DMS114 treated with DMSO at 0.1 percent for 48 hours (cell line): ENCODE results near the gene FRMPD2.

Experiments used
- DNase-seq: peaks from one replicate; lab custom pipeline; 2025; ENCODE audit not compliant: unreplicated experiment; lab: John Stamatoyannopoulos, UW

The FRMPD2 gene, protein sequence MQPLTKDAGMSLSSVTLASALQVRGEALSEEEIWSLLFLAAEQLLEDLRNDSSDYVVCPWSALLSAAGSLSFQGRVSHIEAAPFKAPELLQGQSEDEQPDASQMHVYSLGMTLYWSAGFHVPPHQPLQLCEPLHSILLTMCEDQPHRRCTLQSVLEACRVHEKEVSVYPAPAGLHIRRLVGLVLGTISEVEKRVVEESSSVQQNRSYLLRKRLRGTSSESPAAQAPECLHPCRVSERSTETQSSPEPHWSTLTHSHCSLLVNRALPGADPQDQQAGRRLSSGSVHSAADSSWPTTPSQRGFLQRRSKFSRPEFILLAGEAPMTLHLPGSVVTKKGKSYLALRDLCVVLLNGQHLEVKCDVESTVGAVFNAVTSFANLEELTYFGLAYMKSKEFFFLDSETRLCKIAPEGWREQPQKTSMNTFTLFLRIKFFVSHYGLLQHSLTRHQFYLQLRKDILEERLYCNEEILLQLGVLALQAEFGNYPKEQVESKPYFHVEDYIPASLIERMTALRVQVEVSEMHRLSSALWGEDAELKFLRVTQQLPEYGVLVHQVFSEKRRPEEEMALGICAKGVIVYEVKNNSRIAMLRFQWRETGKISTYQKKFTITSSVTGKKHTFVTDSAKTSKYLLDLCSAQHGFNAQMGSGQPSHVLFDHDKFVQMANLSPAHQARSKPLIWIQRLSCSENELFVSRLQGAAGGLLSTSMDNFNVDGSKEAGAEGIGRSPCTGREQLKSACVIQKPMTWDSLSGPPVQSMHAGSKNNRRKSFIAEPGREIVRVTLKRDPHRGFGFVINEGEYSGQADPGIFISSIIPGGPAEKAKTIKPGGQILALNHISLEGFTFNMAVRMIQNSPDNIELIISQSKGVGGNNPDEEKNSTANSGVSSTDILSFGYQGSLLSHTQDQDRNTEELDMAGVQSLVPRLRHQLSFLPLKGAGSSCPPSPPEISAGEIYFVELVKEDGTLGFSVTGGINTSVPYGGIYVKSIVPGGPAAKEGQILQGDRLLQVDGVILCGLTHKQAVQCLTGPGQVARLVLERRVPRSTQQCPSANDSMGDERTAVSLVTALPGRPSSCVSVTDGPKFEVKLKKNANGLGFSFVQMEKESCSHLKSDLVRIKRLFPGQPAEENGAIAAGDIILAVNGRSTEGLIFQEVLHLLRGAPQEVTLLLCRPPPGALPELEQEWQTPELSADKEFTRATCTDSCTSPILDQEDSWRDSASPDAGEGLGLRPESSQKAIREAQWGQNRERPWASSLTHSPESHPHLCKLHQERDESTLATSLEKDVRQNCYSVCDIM (N-terminal part only)

DNA sequence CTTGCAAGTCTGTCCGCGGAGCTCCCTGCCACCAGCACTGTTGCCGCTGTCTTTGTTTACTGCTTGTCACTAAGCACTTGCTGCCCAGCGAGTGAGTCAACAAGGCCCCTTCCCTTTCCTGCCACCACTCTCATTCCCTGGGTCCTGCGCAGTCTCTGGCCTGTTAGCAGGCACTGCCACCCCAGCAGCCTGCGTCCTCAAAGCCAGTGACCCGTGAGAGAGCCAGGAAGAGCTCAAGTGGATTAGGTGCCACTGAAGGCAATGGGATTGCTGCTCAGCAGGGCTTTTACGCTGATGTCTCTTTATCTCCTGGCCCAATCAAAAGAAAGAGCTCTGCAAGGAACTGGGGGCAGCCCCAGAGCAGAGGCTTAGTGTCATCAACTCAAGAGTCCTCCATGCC is at the start of gene FRMPD2:
Gene FRMPD2, minus strand, starts transcription at position 61 of the 400 bp plus-strand sequence. CDS start 129 bp downstream, outside the sequence.
- no peak for DNase-seq

DNA sequence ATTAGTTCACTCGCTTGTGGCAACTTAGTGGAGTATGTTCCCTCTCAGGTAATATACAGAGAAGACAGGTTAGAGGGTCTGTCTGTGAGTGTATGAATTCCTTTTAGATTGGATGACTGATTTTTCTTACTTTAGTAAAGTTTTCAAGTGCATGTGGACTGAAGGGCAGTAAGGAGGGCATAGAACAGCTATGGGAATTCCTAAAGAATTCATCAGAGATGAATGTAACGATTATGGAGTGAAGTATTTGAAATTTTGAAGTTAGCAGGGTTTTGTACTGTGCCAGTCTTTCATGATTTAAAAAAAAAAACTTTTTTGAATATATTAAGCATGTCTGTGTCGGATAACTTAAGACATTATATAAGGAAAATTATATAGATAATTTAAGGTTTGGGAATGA is 47.5 kb upstream of the FRMPD2 start:
- no peak for DNase-seq

DNA sequence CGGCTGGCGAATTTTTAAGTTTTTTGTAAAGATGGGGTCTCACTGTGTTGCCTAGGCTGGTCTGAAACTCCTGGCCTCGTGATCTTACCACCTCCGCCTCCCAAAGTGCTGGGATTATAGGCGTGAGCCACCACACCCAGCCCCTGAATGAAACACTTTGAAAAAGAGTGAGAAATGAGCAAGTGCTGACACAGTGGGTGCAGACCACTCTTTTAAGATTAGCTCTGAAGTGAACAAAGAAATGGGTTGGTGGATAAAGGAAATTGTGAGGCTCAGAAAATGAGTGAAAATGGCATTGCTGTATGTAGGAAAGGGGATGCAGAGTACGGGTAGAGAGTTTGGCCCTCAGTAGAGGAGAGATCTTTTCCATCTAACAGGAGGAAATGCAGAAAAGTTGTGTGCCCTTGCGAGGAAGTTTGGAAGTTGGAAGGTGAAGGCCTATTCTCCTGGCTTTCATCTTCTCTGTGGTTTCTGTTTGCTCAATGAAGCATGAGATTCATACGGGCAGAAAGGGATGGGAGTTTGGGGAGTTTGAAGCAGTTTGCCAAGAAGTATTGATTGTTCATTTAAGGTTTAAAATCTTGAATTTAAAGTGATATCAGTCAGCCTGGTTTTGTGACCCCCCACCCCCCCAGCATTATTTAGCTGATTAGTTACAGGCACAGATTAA is 43.0 kb upstream of the FRMPD2 start:
- no peak for DNase-seq

DNA sequence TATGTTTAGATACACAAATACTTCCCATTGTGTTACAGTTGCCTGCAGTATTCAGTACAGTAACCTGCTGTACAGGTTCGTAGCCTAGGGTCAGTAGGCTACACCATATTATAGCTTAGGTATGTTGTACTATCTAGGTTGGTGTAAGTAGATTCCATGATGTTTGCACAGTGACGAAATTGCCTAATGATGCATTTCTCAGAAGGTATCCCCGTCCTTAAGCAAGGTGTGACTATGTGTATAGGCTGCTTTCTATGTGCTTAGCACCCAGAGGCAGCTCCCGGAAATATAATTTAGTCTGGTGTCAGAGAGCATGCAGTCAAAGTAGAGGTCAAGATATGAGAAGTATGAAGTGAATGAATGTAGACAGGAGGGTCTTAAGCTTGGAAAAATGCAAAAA is 41.7 kb upstream of the FRMPD2 start:
- no peak for DNase-seq

DNA sequence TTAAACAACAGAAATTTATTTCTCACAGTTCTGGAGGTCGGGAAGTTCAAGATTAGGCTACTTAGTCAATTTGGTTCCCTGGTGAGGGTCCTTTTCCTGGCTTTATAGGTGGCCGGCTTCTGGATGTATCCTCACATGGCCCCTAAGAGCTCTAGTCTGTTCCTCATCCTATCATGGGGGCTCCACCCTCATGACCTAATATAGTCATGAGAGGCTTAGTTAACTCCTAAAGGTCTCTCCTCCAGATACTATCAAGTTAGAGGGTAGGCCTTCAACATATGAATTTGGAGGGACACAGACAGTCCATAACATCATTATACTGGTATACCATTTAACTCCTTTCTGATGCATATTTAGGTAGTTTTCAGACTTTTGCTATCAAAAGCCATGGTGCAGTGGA is 39.6 kb upstream of the FRMPD2 start:
- no peak for DNase-seq

DNA sequence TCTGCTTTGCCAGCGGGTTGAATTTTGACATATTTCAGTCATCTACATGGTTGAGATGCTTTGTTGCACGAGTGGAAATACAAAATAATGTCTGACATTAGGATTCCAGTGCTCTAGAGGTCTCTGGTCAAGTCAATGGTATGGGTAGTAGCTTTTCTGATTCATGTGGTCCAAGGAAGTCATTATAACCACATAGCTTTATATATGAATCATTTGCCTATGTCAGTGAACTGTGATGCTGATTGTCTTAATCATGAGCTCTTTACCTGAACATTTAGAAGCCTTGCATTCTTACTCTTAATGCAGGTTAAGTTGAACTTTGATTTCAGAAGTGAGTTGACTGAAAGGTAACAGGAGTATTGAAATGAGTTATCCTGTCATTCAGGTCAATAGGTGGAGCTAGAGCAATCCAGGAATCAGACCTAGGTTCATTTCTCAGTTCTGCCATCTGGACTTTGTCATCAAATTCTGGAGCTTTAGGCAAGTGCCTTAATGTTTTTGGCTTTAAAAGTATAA is 35.3 kb upstream of the FRMPD2 start:
- no peak for DNase-seq

DNA sequence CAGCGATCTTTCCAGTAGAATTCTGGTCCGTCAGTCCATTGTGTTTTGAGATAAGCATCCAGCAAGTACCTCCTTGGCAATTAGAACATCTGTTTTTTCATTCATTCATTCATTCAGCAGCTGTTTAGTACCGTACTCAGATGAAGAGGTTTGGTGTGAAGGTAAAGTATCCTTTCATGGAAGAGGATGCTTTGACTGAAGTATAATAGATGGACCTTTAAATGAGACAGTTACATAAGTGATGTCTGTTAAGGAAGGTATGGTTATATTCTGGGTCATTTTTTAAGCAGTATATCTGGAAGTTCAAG is 33.2 kb upstream of the FRMPD2 start:
- no peak for DNase-seq

DNA sequence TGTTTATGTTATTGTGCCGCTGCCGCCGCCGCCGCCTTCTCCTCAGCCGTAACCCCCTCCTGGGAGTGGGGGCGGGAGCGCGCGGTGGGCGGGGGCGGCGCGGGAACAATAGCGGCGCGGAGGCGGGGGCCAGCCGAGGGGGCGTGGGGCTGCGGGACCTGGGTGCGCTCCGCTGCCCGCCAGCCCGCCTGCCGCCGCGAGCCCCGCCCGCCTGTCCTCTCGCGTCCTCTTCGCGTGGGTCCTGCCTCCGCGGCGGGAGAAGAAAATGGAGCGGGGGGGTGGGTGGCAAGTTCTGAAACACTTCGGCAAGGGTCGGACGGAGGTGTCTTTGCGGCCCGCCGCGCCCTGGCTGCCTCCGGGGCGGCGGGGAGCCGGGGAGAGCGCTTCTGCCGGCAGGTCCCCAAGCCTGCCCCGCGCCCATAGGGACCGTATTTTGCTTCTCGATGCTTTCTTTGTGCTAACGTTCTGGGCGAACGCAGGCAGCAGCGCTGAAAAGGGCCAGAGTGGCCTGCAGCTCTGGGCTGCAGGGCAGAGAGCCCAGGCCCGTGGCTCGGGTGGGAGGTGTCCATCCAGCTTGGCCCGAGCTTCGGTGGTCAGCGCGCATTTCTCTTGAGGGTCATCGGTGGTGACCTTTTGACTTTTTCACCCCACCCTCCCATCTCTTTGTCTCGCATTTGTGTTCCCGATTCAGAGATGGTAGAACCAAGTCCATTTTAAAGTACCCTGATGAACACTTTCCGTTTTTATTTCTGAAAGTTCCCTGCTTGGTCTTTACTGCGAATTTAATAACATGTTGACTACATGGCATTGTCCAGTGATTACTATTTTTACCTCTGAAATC is 32.6 kb upstream of the FRMPD2 start:
- DNase-seq: peak; percentile 54

DNA sequence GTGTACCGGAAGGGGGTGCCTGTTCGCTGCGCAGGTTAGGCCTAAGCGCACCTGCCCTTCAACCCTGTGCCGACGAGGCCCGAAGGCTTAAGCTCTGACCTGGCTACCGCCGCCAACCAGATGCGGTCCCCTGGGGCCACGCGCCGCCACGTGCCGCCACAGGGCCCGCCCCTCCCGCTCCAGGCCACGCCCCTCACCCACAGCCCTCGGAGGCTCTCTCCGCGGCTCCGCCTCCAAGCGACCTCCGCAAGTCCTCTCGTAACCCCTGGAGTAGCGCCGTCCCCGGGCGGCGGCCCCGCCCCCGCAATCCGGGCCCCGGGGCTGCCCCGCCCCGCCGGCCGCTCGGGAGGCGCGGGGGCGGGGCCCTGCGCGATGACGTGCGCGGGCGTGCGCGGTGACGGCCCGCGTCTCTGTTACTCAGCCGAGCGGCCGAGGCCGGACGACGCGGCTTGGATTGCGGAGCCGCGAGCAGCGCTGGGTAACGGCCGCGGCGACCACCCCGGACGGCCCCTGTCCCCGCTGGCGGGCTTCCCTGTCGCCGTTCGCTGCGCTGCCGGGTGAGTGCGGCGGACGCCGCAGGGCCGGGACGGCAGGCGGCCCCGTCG is 31.9 kb upstream of the FRMPD2 start, which contains the start of gene MAPK8:
Gene MAPK8, plus strand, starts transcription at position 413 of the 605 bp plus-strand sequence. CDS start 94,984 bp downstream, outside the sequence.
- peak; percentile 80 for DNase-seq

DNA sequence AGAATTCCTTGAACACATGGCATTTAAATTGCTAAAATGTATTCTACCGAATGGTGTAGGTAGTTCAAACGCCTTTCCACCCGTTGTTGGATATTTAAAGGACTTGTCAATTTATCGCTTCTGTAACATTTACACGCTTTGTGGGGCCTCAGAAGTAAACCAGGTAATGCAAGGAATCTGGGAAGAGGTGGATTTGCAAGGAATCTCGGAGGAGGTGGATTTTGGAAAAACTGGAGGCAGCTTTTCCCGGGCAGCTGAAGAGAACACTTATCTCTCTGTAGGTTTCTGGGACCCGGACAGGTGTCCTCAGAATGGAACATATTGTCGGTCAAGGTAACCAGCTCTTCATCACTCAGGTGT is 31.4 kb upstream of the FRMPD2 start:
- DNase-seq: no peak

DNA sequence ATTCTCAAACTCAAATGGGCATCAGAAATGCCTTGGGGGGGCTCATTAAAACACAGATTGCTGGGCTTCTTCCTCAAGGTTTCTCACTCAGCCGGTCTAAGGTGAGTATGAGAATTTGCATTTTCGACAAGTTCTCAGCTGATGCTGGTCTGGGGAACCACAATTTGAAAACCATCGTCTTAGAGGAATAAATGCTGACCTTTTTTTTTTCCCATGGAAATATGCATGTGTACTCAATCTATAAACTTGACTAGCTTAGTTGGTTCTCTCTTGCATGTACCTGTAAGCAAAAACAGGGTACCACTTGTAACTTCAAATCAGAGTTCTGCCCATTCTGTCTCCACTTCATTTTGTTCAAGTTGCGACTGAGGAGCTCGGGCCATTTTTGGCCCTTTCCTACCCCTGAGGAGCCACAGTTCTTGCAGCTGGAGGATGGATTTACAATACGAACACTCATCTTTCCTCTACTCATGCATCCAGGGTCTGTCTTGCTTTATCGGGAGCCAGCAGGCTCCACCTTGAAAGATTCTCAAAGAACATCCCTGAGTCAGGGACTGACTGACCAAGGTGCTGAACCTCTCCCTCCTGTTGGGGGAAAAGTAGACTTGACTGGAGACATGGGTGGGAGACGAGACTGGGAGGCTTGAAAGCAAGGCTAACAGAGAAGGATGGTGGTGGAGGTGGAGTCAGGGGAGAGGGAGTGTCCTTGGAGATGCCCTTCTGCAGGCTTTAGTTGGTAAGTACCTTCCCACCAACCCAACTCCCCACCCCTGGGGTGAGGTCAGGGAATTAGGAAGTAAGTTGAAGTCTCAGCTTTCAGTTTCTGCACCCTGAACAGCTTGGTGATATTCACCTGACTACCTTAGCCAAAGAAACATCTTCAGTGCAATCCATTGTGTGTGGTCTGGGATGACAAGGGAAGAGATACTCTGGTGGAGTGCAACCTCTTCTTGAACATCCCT is 28.3 kb upstream of the FRMPD2 start:
- DNase-seq: no peak

DNA sequence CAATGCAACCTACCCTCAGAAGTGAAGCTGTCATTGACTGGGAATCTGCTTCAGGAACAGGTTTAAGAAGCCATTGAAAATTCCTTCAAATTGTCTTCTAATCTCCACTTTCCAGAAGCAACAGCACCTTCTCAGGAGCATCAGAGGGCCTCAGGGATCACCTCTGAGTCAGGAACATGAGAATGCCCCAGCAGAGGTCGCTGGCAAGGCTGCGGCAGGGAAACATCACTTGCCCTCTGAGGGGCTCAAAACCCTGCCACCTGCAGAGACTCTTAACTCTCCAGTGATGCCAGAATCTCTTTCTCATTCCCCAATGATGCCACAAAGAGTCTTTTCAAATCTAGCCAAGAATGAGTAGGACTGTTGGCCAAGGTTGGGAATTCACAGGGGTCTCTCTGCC is 26.1 kb upstream of the FRMPD2 start:
- DNase-seq: no peak

DNA sequence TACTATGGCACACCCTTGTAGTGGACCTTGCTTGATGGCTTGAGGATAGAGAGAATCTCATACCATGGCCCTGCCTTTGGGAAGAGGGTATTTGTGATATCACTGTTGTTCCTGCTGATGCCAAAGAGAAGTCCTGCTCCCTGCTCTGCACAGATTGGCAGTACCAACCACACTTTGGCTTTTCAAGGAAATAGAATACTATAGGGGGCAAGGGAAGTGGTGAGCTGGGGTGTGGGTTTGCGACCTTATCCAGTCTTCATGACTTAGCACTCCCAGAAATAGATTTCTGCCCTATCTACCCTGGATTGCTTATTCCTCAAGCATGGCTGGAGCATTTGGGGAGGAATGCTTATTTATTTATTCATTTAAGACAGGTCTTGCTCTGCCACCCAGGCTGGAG is 25.2 kb upstream of the FRMPD2 start:
- no peak for DNase-seq

DNA sequence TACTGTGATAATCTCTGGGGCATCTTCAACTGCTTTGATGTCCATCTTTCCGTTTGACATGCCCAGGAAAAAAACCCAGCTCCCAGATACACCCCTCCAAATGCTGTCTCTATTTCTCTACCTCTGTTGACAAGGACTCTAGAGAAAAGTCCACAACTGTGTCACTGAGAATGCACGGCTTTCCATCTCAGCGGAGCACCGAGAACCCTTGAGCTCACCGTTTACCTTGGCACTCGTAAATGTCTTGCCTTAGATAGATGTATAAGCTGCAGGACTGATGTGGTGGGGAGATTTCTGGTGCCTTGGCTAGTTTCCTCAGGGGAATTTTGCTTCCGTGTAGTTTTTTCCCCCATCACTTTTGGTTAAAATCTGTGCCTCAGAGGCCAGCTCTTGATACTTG is 24.6 kb upstream of the FRMPD2 start:
- DNase-seq: no peak

DNA sequence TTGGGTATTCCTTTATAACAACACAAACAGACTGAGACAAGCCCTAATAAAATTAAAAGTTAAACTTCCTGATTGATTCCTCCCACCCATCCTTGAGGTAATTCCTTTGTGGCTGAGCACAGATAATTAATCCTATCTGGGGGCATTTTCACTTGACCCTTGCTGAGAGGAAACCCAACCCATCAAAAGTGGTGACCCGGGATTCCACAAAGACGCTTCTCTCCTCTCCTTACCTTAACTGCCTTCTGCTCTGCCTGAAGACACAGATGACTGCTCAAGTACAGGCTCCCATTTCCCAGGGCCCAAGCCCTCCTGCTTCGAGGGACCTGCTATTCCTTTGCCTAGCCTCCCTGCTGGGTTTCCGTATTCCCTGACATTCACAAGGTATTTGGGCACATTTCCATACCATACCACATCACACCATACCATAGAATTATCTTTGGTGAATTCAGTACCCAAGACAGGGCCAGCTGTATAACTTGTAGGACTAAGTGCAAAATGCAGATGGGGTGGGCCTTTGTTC is 22.1 kb upstream of the FRMPD2 start:
- DNase-seq: no peak

DNA sequence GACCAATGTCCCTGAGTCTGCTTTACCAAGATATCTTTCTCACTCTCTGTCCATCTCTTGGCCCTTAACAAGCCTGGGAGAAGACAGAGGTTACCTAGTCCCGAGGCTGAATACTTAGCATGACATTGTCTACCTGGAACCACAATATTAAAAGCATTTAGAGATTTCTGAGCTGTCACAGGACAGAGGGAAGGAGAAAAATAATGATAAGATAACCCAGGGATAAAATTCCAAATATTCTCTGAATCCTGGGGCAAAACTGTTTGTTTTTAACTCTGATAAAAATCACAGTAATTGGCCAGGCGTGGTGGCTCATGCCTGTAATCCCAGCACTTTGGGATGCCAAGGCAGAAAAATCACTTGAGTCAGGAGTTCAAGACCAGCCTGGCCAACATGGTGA is 19.9 kb upstream of the FRMPD2 start:
- no peak for DNase-seq

DNA sequence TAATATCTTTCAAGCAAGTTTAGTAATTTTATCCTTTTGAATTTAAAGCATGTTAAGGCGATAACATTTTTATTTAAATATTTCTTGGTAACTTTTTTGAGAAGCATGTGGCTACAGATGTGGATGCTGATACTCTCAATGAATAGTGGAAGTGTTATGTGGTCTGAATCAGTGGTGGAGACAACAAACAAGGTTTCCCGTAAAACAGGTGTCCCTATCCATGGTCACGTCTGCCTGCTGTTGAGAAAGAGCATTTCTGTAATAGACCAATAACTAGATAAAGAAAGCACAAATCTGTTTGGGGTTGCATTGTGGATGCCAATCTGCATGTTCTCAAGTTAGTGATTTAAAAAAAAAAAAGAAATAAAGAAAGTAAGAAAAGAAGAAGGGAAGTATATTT is 18.1 kb upstream of the FRMPD2 start:
- DNase-seq: no peak

DNA sequence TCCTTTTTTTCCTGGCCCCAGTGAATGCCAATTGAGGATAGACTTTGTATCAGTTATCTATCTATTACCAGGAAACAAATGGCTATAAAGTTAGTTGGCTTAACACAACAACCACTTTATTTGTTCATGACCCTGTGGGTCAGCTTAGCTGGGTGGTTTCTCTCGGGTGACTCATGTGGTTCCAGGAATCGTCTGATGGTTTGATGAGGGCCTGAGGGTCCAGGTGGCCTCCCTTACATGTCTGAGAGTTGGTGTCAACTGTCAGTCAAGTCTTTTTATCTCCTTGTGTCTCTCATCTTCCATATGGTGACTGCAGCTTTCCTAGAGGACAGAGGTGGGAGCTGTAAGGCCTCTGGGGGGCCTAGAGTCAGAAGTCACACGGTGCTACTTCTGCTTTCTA is 16.7 kb upstream of the FRMPD2 start:
- DNase-seq: no peak
